Activated T-cell treated with anti-CD3 and anti-CD28 coated beads, Interleukin-2, amount 50 U/mL, for 1 hour (primary cell): ENCODE data around the gene TTC29.

ENCODE experiments used
- DNase-seq: peaks from one replicate; pipeline ENCODE4 v3.0.0-alpha.2; 2020

The TTC29 gene, protein sequence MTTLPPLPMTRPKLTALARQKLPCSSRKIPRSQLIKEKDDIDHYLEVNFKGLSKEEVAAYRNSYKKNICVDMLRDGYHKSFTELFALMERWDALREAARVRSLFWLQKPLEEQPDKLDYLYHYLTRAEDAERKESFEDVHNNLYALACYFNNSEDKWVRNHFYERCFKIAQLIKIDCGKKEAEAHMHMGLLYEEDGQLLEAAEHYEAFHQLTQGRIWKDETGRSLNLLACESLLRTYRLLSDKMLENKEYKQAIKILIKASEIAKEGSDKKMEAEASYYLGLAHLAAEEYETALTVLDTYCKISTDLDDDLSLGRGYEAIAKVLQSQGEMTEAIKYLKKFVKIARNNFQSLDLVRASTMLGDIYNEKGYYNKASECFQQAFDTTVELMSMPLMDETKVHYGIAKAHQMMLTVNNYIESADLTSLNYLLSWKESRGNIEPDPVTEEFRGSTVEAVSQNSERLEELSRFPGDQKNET

GRCh38 chr4:146945556-146946374 lies at the start of gene TTC29:
TTC29 (minus strand) TSS chr4:146945864; CDS start chr4:146939895, 5,969 bp downstream.
- DNase-seq: peak; percentile 86

GRCh38 chr4:146981651-146982050 lies 36.0 kb upstream of the TTC29 start:
- no peak for DNase-seq

DNA sequence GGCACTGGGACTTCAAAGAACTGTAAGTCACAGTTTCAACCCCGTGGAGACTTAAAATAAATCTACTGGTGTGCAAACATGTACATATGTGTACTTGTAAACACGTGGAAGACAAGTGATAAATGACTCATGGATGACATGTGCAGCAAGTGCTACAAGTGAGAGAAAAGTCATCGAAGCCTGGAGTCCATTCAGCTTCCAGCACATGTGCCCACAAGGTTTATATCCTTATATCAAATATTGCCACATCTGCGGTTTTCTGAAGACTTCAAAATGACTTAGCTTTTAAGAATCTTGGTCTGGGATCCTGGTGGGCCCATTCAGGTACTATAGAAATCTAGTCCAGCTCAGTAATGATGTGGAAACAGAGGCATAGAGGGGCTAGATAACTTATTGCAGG lies 33.0 kb upstream of the TTC29 start:
- DNase-seq: no peak

DNA sequence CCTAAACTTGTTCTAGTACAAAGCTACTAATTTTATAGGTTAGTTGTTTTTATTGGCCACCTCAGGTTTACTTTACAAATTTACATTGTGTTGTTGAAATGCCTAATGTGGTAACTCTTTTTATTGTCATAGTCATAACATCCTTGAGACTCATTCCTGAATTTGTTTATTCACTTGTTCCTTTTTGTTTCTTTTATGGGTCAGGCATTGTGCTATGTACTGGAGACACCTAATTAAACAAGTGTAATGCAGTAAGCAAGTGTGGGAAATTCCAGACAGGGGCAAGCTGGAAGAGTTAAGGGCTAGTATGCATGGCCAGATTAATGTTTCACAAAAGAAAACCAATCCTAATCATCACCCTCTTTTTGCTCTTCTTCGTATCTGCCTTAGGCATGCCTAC lies 30.5 kb upstream of the TTC29 start:
- no peak for DNase-seq

GRCh38 chr4:146975527-146975926 lies 29.9 kb upstream of the TTC29 start:
- no peak for DNase-seq

DNA sequence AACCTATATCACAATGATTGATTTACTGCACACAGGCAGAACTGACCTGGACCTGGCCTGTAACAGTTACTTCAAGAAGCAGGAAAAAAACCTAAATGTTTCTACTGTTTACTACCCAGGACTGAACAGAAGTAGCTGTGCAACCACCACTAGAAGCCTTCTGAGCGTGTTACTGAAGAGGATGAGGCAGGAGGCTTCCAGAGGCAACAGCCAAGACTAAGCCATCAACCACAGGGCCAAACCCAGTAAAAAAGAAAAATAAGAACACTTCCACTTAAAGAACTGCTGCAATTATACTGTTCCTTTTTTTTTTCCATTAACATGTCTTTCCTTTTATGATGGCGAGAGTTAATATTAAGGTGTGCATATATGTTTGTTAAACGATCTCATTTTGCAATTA lies 29.4 kb upstream of the TTC29 start:
- DNase-seq: no peak

DNA sequence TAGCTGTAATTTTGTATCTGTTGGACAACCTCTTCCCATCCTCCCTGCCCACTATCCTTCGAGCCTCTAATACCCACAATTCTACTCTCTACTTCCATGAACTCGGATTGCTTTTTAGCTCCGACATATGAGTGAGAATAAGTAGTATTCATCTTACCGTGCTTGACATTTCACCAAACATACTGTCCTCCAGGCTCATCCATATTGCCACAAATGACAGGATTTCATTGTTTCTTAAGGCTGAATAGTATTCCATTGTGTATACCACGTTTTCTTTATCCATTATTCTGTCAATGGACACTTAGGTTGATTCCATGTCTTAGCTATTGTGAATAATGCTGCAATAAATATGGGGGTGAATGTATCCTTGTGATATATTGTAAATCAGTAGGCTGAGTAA lies 26.4 kb upstream of the TTC29 start:
- DNase-seq: no peak

GRCh38 chr4:146969126-146969525 lies 23.5 kb upstream of the TTC29 start:
- no peak for DNase-seq

DNA sequence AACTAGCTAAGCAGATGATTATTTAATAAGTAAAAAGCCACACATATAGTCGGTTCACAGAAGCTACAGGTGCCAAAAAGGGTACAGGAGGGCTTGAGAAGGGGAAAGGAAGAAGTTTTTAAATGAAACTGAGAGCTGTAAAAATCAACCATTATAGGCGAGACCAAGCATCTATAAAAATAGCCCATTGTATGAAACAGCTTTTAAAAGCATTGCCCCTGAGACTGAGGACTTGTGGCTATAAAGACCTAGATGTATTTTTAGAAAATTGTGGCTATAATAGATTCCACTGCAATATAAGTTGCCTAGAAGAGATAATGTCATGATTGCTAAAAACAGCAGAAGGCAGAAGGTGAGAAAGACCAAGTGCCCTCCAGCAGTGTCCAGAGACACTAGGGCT lies 15.0 kb upstream of the TTC29 start:
- no peak for DNase-seq

GRCh38 chr4:146959692-146960091 lies 14.0 kb upstream of the TTC29 start:
- no peak for DNase-seq

- no peak for DNase-seq
Measured at GRCh38 chr4:146957237-146957636, 11.6 kb upstream of the TTC29 start.

DNA sequence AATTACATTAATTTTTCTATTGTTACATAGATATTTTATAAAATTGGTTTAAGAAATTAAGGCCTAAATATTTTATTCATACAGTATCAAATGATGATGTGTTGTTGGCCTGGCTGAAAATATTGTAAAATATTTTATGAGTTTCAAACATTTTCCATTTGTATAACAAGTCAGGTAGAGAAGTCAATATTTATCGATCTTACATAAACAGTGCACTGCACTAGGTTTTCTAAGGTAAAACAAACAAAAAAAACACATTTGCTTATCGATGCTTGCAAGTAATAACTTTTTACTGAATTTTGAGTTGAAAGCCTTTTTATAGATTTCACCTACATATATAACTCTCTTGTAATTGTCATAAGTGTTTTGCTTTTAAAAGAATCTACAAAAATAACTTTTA lies 7.2 kb upstream of the TTC29 start:
- no peak for DNase-seq

DNA sequence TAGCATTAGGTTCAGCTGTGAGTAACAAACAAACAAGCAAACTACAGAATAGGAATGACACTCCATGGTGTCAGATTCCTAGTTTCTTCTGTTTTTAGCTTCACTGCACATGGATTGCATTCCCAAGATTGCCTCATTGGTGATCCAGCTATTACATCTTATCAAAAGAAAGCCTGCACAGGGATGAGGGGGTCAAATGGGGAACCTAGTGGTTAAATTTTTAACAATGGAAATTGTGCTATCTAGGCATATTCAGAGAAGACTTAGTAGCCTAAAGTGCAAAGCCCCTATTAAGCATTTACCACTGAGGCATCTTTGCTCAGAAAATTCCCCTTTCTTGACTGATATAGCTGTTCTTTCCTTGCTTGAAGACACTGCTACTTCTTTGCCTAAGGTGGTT lies 3.9 kb upstream of the TTC29 start:
- DNase-seq: no peak

- no peak for DNase-seq
Measured at GRCh38 chr4:146943691-146944375, 1.8 kb downstream of the TTC29 start.

GRCh38 chr4:146932116-146932515 lies 13.5 kb downstream of the TTC29 start:
- no peak for DNase-seq

DNA sequence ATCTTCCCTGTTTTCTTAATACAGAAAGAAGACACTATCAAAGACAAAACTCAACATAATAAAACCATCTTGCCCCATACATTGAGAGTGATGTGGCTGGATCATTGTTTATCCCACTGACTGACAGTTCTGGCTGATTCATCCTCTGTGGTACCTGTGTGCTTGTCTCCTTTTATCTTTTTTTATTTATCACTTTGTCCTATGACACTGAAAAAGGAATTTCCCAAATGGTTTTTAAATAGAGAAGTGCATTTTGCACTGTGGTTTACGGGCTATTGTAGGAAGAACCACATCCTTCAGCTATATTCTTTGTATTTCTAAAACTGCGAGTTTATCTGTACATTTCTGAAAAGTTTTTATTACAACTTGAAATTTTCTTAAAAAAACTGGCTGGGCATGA lies 15.0 kb downstream of the TTC29 start:
- no peak for DNase-seq

GRCh38 chr4:146927695-146928094 lies 18.0 kb downstream of the TTC29 start:
- no peak for DNase-seq

- no peak for DNase-seq
Measured at GRCh38 chr4:146916479-146917076, 29.1 kb downstream of the TTC29 start.

DNA sequence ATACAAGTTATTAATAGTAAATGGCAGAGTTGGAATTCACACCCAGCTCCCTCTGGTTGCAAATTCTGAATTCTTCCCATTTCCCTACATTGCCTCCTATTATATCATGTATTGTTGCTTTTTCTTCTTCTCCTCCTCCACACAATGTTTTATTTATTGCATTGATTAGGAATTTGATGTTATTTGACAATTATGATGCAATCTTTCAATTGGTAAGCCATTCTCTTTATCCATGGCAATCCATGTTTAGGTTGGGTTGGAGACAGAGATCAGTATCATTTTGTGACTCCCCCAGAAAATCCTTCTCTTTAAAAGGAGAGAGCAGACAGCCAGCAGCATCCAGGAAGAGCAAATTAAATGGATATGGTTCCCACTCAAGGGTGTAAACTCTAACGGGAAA lies 30.5 kb downstream of the TTC29 start:
- no peak for DNase-seq

GRCh38 chr4:146900295-146900694 lies 45.4 kb downstream of the TTC29 start:
- no peak for DNase-seq

- no peak for DNase-seq
Measured at GRCh38 chr4:146890301-146890700, 55.4 kb downstream of the TTC29 start.

DNA sequence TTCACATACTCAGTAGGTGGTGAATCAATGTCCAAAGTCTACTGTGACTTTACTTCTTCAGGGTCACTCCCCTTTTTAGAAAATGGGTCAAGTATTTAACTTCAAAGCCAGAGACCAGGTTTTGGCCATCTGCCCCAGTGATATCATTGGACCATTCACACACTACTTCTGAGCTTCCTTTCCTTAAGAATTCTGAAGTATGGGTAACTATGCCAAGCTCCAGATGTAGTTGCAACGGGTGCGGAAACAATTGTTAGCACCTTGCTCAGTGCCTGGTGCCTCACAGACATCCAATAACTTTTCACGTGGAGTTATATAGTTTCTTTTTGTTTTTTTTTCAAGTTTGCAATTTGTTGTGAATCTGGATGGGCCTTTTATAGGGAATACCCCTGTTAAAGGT lies 62.6 kb downstream of the TTC29 start:
- no peak for DNase-seq

DNA sequence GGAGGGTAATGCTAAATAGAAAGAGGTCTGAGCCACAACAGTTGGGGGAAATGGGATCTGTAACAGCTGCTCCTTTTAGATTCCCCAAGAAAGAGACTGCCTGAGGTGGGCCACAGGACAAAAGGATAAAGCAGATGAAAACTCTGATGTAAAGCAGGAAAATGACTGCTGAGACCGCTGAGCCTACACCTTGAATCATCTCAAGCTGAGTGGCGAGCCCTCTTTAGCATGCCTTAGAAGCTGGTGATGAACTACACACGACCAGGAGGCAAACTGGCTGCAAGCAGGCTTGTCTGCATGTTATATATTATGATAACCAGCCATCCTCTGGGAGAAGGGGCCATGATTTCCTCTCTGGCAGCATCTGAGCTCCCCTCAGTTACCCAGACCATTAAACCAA lies 88.4 kb downstream of the TTC29 start:
- DNase-seq: no peak
